Suprapubic skin (tissue), 4 donors: Measurements from ENCODE around the gene PFKM. TPM values are rescaled to one million over a fixed set of nuclear protein-coding genes. Genes with fewer than 3 reads are reported as not detected.

ENCODE experiments used
- DNase-seq, 2 donors: peaks; one replicate each; pipeline ENCODE4 v3.0.0-alpha.2; 2019; ENCODE audit warnings: low spot score in 2 of 2
- H3K27ac ChIP-seq: fragments of 200-600 bp; sonication (generic); one replicate; pipeline ENCODE4 v1.5.1; 2019
- H3K27me3 ChIP-seq: fragments of 200-600 bp; sonication (generic); one replicate; pipeline ENCODE4 v1.5.1; 2019
- H3K36me3 ChIP-seq: fragments of 200-600 bp; sonication (generic); one replicate; pipeline ENCODE4 v1.5.1; 2019
- H3K4me1 ChIP-seq: fragments of 200-600 bp; sonication (generic); one replicate; pipeline ENCODE4 v1.5.1; 2019
- H3K4me3 ChIP-seq: fragments of 200-600 bp; sonication (generic); one replicate; pipeline ENCODE4 v1.5.1; 2019; ENCODE audit warnings: mild to moderate bottlenecking
- H3K9me3 ChIP-seq: fragments of 200-600 bp; sonication (generic); one replicate; pipeline ENCODE4 v1.5.1; 2019
- CTCF ChIP-seq, 2 donors: fragments of 200-600 bp in 1 of 2; fragments of 450-650 bp in 1 of 2; sonication (generic) in 1 of 2; IDR thresholded peaks; one replicate each; pipeline ENCODE4 v1.5.1; 2016 to 2019; ENCODE audit warnings: antibody characterized with exemption in 2 of 2, mild to moderate bottlenecking in 1 of 2, moderate library complexity in 1 of 2
- EP300 ChIP-seq: sonication (generic); formaldehyde crosslinking; IDR thresholded peaks from one replicate; pipeline ENCODE4 v1.6.1; 2017; ENCODE audit warnings: antibody characterized with exemption
- POLR2A ChIP-seq, 2 donors: fragments of 450-650 bp; IDR thresholded peaks; one replicate each; pipeline ENCODE4 v1.6.1; 2017; ENCODE audit warnings: antibody characterized with exemption in 2 of 2, mild to moderate bottlenecking in 2 of 2, moderate library complexity in 2 of 2
- POLR2AphosphoS5 ChIP-seq, 3 donors: sonication (generic); formaldehyde crosslinking; IDR thresholded peaks; one replicate each; pipeline ENCODE4 v1.6.1; 2017; ENCODE audit warnings: antibody characterized with exemption in 3 of 3
- WGBS: methylation state at CpG from one replicate; pipeline ENCODE4 v1.1.5; 2018; 5-methylcytosine and 5-hydroxymethylcytosine counted together
- total RNA-seq, 4 donors: library from RNA; depleted of rRNA; stranded (reverse); fragments of >200 nt; gene quantifications; one replicate each; pipeline ENCODE4 v1.1.0, GENCODE V29; 2016

The PFKM gene
- total RNA-seq, 4 donors from 2014 or later: 20.4 to 31.2 (median 27.7) TPM

- Histone ChIP-seq H3K27me3 (no peaks in the 10 kb centered on the region), H3K4me3 (peak overlapping the region; percentile 94), H3K27ac (peak overlapping the region; percentile 85), H3K36me3 (peaks cover 15% of the 10 kb centered on the region), H3K9me3 (no peaks in the 10 kb centered on the region), H3K4me1 (peaks cover 14% of the 10 kb centered on the region)
- DNase-seq: no peak
- TF ChIP-seq CTCF (IDR thresholded peaks at IDR 0.05) (no peak), POLR2AphosphoS5 (IDR thresholded peaks at IDR 0.05) (no peak), EP300 (no peak)
- 59% methylated on average over 3 of the region's 3 CpGs for WGBS
Observed at GRCh38 chr12:48157889-48158370, 38.8 kb downstream of the PFKM start.

- no peaks in the 10 kb centered on the region for H3K36me3 ChIP-seq
Observed at GRCh38 chr12:48160046-48160445, 40.9 kb downstream of the PFKM start.

GRCh38 chr12:48160807-48161206 is 41.6 kb downstream of the PFKM start:
- TF ChIP-seq EP300 (no peak), CTCF (IDR thresholded peaks at IDR 0.05) (no peak)

More at GRCh38 chr12:48160046-48160445, 40.9 kb downstream of the PFKM start:
- H3K9me3 ChIP-seq: no peaks in the 10 kb centered on the region
- no peak overlapping the region for H3K4me3 ChIP-seq
- no peak for DNase-seq
- TF ChIP-seq EP300 (no peak), POLR2AphosphoS5 (IDR thresholded peaks at IDR 0.05) (no peak), CTCF (IDR thresholded peaks at IDR 0.05) (no peak), POLR2A (IDR thresholded peaks at IDR 0.05) (no peak)
- 64% methylated on average over 5 of the region's 5 CpGs for WGBS
- peaks cover 14% of the 10 kb centered on the region for H3K4me1 ChIP-seq
- no peak overlapping the region for H3K27ac ChIP-seq
- no peaks in the 10 kb centered on the region for H3K27me3 ChIP-seq

GRCh38 chr12:48163150-48163747 is 44.1 kb downstream of the PFKM start:
- DNase-seq: no peak
- Histone ChIP-seq H3K9me3 (no peaks in the 10 kb centered on the region), H3K4me3 (no peak overlapping the region), H3K27ac (no peak overlapping the region), H3K4me1 (no peaks in the 10 kb centered on the region), H3K27me3 (peaks cover 8% of the 10 kb centered on the region), H3K36me3 (no peaks in the 10 kb centered on the region)
- TF ChIP-seq POLR2AphosphoS5 (IDR thresholded peaks at IDR 0.05) (no peak), EP300 (no peak), POLR2A (IDR thresholded peaks at IDR 0.05) (no peak), CTCF (IDR thresholded peaks at IDR 0.05) (no peak)
- 77% methylated on average over 5 of the region's 5 CpGs for WGBS

More at GRCh38 chr12:48160807-48161206, 41.6 kb downstream of the PFKM start:
- Histone ChIP-seq H3K36me3 (no peaks in the 10 kb centered on the region), H3K9me3 (no peaks in the 10 kb centered on the region), H3K4me1 (peaks cover 14% of the 10 kb centered on the region), H3K4me3 (no peak overlapping the region), H3K27me3 (no peaks in the 10 kb centered on the region), H3K27ac (no peak overlapping the region)
- WGBS: 50% methylated on average over 2 of the region's 2 CpGs
- DNase-seq: no peak

GRCh38 chr12:48164451-48164850 is 45.3 kb downstream of the PFKM start:
- no peak for DNase-seq
- Histone ChIP-seq H3K4me3 (no peak overlapping the region), H3K9me3 (no peaks in the 10 kb centered on the region), H3K27me3 (peaks cover 8% of the 10 kb centered on the region), H3K4me1 (no peaks in the 10 kb centered on the region), H3K36me3 (no peaks in the 10 kb centered on the region), H3K27ac (no peak overlapping the region)
- TF ChIP-seq CTCF (IDR thresholded peaks at IDR 0.05): no peak
- no peak for TF ChIP-seq POLR2A (IDR thresholded peaks at IDR 0.05)
- TF ChIP-seq EP300: no peak
- no peak for TF ChIP-seq POLR2AphosphoS5 (IDR thresholded peaks at IDR 0.05)
- 71% methylated on average over 2 of the region's 2 CpGs for WGBS
